Brain pericyte (primary cell): ENCODE results near the gene NID2.

ENCODE experiments used
- DNase-seq: peaks from one replicate; pipeline ENCODE4 v3.0.0-alpha.2; 2012; ENCODE audit warnings: low read depth, low spot score

NID2 gene

DNA sequence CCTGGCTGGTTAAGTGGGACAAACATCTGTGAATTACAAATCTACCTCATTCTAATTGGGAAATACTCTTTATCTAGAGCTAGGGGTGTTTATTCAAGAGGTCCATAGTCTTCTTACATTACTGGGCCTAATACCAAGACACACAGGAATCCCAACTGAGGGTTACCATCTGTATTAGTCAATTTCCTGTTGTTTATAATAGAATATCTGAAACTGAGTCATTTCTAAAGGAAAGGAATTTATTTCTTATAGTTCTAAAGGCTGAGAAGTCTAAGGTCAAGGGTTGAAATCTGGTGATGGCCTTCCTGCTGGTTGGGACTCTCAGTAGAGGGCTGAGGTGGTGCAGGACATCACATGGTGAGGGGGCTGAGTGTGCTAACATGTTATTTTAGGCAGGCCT, 43.5 kb downstream of the NID2 start:
- peak; percentile 89 for DNase-seq

- no peak for DNase-seq
Observed at GRCh38 chr14:52023518-52023917, 45.3 kb downstream of the NID2 start.

DNA sequence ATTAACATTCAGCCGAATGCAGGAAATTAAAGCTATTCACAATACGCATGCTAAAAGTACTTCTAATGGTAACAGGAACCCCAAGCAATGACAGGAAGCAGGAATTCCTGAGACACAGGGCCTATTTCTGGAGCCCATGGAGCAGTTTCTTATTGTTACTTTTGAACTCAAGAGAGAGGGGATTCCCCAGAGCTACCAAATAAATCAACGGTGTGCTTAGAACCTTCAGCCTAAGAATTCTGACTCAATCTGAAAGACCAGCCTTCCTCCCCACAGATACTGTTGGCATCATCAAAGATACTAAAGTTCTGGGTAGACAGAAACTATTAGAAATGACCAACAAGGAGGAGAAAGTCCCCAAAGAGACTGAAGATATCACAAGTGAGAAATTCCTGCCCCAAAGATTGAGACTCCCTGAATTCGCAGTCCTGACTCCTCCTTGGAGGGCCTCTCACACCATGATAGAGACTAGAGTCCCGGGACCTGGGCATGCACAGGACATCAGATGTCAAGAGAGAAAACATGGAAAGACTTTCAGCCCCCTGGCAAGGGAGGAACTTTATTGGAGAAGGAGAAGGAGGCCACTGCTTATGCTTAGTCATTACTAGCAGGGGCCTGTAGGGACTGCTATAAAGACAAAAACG, 46.8 kb downstream of the NID2 start:
- DNase-seq: no peak

GRCh38 chr14:52020866-52021717, 47.8 kb downstream of the NID2 start:
- DNase-seq: no peak

DNA sequence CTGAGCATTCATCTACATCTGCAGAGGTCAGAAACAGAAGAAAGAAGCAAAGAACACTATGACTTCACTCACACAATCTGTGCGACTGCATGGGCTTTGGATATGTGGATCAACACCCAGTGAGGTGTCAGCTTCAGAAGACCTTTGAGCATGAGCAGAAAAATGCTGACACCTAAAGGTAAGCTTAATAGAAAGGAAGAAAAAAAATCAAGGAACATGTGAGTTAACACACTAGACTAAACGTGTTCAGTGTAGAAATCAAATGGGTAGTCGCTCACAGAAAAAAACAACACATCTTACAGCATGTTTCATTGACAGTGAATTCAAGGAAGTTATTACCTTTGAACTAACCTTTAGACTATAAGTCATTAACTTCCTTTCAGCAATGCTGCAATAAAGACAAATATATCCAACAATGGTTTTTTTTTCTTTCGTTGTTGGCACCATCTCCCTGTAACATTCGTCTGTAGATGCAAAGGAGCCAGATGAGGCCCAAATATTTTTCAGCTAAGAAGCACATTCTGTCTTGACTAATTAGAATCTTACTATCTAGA, 48.6 kb downstream of the NID2 start:
- DNase-seq: no peak

DNA sequence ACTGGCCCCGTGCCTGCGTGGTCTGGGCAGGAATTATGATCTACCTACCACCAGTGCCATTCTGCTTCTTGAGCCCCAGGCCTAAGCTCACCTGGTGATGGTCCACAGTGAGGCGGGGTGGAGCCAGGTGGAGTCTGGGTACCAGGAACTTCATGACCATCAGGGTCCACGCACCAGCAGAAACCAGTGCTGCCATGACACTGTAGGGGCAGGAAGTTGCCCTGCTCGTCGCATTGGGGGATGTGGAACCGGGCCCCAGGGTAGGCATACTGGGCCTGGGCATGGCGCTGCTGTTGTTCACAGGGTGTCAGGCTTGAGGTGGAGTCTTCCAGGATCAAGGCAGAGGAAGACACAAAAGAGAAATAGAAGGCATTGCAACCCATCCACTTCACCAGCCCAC, 49.9 kb downstream of the NID2 start:
- no peak for DNase-seq

- DNase-seq: no peak
Observed at GRCh38 chr14:52018252-52018651, 50.6 kb downstream of the NID2 start.

GRCh38 chr14:52015411-52016030, 53.3 kb downstream of the NID2 start:
- DNase-seq: no peak

- DNase-seq: no peak
Observed at GRCh38 chr14:52014601-52015267, 54.1 kb downstream of the NID2 start.

GRCh38 chr14:52013984-52014600, 54.8 kb downstream of the NID2 start:
- no peak for DNase-seq

DNA sequence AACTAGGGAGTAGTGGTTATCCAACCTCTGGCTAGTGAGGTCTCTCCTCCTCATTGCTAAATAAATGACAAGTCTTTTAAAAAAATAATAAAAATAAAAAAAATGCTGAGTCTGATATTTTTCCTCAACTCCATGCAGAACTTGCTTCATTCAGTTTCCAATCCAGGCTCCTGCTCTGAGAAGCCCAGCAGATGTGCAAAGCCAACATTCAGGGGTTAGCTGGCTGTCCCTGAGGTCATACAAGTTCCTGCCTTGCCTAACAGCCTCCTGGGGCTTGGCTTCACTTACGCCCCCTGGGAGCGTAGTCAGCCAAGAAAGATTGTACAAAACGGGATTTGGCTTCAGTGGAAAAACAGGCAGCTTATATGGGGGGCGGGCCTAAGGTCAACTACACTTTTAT, 56.2 kb downstream of the NID2 start:
- peak; percentile 84 for DNase-seq

DNA sequence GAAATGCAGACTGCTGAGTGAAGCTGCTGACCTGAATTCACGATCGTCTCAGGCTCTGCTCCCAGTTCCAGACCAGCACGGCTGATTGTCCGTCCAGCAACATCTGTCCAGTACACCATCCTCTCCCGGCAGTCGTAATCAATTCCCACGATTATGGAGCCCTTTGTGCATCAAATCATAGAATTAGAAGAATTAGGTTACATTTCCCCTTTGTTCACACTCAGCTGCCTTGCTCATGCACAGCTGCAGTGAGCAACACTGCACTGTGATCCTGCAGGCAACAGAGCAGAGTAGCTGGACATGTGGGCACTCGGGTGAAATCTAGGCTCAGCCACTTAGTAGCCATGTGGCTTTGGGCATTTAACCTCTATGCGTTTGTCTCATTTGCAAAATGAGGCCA, 57.3 kb downstream of the NID2 start:
- DNase-seq: no peak

DNA sequence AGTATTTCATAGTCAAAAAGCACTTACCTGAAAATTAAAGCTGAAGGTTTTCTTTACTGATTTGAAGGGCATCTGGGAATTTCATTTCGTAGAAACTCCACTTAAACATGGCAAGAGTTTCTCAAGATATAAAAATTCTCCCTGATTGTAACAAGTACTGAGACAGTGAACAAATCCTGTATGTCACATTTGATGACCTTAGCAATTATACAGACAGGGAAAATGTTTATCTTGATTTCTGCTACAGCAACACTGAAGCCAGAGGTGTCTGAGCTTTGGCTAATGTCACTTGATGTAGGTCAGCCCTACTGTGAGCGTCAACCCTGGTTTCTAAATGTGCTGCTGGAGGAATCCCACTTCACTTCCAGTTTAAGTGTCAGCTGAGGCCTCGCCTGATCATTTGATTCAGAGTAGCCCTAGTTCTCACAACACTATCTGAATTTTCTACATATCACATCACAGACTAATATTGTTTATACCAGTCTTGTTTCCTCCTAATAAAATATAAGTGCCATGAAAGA, 58.6 kb downstream of the NID2 start:
- no peak for DNase-seq

DNA sequence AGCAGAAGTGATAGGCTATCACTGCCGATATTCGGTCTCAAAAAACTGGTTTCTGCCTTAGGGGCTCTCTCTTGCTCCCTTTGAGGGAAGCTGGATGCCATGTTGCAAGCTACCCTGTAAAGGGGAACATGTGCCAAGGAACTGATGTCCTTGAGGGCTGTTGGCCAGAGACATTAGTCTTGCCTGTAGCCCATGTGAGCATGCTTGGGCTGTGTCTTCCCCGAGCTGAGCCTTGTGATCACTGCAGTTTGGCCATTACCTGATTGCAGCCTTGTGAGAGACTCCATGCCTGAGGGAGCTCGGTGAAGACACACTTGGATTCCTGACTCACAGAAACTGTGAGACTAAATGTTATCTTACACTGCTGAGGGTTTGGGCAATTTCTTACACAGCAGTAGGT, 60.7 kb downstream of the NID2 start:
- no peak for DNase-seq

GRCh38 chr14:52007637-52008036, 61.2 kb downstream of the NID2 start:
- no peak for DNase-seq

DNA sequence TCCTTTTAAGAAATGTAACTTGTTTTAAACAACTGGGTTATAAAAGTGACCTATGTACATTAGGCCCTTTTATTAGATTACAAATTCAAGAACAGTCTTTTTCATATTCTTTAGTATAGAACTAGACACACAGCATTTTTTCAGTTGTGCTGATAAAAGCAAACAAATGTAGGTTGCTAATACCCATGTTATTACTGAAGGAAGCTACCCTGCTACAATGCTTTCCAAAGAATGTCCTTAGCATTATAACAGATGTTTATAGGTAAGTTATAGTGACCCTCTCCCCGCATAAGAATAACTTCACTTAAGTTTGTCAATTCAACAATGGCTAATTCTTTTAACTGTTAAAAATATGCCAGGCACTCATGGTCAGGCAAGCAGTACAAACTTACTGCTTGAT, 61.6 kb downstream of the NID2 start:
- no peak for DNase-seq

DNA sequence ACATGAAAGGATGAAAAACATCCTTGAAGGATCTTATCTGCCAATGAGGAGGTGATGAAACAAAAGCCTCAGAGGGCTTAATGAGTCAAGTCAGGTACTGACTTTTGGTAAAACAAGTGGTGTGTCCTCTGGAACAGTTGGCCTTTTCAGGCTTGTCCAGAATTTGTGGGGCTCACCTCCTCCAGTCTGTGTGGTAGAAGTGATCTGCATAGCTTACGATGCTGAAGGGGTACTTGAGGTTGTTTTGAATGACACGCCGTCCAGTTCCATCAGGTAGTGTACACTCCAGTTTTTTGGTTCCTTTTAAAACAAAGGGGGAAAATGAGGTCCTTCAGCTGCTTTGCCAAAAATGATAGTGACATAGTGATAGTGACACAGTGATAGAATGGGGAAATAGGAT, 62.5 kb downstream of the NID2 start:
- no peak for DNase-seq

GRCh38 chr14:52005625-52006024, 63.2 kb downstream of the NID2 start:
- DNase-seq: no peak

GRCh38 chr14:52003324-52003723, 65.5 kb downstream of the NID2 start:
- DNase-seq: no peak

GRCh38 chr14:52002542-52002941, 66.3 kb downstream of the NID2 start:
- no peak for DNase-seq

- DNase-seq: no peak
Observed at GRCh38 chr14:52000696-52001095, 68.2 kb downstream of the NID2 start.
